ENCODE results near the gene TRIM43B.
"Not testable (repeated sequence)": the region's sequence is repeated elsewhere in the genome, so short reads cannot be mapped to it uniquely, and the experiment has no call there.

The TRIM43B gene

DNA sequence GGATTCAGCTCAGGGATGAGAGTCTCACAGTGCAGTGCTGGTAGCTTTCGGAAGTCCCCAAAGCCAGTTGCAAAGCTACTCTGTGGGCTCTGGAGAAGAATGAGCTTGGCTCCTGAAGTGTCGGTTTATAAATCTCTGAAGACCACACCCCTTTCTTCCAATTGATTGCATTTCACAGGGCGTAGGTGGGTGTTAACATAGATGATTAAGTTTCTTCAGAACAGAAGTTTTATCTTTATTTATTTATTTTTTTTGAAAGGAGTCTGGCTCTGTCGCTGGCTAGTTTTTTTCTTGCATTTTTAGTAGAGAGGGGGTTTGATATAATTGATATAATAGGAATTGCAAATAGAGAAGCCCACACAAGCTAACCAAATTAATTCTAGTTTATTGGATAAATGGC lies at the start of gene TRIM43B:
Gene TRIM43B (minus strand): TSS at position 101 of the 400 bp plus-strand sequence. CDS start 2,040 bp downstream, outside the sequence.
- not testable (repeated sequence) for DNase-seq

DNA sequence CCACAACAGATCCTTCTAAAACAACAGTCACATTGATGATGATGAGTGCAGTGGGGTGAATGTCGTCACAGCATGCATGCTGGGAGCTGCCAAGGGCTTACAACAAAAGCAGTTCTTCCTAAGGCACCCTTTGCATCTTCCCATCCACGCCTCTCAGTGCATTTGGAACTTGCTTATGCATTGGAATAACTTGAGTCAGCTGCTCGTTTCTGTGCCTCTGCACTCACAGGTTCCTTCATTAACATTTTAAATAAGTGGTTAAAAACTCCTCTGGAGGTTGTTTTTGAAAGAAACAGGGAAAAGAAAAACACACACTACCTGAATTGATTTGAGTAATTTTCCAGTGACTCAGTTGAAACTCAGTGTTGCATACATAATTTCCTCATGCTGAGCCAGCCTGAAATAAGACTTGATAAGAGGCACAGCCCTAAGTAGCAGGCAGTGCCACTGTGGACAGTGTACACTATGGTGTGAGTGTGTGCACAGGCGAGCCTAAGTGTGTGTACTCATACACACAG lies 46.8 kb upstream of the TRIM43B start:
- DNase-seq, result no peak

DNA sequence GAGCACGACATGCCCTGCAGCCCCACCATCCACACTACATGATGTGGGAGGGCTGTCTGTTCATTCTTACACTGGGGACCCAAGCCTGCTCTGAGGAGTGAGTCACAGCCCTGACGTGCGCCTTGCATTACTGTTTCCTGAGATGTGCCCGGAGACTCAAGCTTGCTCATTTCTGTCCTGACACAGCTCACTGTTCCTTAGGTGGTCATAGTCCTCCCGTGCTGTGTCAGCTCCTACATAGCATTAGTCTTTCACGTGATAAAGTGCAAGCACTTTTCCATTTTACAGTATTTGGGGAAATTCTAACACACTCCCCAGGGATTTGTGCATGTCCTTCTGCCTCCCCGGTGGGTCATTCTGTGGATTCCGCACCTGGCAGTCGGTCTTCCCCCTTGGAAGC lies 46.2 kb upstream of the TRIM43B start:
- DNase-seq, result no peak

DNA sequence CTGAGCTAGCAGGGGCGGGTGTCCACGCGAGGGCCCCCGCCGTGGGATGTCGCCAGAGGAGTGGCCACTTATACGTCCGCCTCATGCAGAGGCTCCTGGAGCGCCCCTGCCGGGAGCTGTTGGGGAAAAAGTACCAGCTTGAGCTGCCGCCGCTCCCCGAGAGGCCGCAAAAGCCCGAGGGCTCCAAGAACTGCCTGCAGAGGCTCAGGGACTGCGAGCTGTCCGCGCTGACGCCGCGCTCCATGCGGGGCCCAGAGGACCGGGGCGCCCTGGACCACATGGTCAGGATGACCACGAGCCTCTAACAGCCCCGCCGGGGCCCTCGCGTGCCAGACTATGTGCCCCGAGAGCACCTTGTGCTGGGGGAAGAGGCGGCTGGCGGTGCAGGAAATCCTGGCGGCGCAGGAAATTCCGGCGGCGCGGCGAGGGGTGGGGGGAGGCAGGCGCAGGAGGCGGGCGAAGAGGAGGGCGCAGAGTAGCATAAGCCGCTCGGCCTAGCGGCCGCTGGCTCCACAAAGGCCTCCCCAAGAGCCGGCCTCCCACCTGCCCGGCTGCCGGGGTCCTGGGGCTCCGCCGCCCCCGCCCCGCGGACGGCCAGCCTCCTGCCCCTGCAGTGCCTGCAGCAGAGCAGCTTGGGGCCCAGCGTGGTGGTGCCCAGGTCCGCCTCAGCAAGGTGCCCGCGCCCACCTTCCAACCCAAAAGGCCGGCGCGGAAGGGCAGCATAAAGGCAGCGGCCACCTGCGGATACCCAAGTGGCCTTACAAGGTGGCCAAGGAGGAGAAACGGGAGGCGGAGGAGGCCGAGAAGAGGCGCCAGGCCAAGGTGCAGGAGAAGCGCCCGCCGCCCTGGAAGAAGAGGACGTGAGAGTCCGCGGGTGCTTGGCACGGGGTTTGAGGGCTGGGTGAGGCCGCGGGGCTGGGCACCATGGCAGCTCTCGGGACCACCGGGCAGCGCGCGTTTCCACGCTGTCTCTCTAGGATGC lies 42.1 kb upstream of the TRIM43B start:
- peak; percentile 95 for DNase-seq

DNA sequence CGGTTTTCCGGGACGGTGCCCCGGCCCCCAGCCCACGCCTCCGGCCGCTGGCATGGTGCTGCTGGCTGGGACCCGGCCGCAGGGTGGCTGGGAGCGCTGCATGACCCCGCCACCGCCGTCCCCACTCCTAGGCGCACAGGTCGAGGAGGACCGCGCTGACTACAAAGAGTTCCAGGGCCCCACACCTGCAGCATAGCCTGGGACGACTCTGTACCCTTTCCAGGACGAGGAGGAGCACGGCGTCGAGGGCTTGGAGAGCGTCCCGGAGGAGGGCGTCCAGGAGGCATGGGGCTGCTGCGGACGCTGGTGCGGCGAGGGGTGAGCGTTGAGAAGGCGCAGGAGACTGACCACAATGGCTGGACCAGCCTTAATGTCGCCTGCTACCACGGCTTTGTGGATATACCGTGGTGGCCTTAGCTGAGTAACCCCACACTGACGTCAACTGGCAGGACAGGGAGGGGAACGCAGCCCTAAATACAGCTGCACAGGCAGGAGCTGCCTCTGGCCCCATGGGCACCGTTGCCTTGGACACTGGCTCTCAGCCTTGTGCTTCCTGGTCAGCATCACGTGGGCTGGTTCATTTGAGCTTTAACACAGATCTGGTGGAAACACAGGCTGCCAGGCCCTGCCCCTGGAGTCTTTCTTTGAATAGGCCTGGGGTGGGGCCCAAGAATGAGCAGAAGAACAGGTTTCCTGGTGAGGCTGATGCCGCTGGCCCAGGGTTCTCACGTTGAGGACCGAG lies 40.9 kb upstream of the TRIM43B start:
- DNase-seq, result peak; percentile 63

DNA sequence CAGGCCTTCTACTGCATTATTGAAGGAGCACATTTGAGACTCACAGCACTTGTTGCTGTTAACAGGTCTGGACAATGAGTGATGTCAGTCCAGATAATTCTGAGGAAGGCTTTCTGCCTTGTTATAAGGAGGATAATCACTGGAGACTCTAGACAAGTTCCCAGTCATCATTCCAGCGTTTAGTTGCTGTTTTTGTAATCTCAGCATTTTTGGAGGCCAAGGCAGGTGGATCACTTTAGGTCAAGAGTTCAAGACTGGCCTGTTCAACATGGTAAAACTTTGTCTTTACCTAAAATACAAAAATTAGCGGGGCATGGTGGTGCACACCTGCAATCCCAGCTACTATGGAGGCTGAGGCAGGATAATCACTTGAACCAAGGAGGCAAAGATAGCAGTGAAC lies 39.6 kb upstream of the TRIM43B start:
- DNase-seq, result no peak

DNA sequence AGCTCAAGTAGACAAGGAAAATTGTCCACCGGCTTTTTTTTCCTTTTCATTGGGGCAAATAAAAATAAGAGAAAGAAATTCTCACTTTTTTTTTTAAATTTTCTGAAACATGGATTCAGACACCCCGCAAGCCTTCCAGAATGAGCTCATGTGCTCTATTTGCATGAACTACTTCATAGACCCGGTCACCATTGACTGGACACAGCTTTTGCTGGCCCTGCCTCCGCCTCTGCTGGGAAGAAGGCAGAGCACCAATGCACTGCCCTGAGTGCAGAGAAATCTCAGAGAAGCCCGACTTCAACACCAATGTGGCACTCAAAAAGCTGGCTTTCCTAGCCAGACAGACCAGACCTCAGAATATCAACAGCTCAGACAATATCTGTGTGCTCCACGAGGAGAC lies 30.2 kb upstream of the TRIM43B start:
- DNase-seq, result no peak

DNA sequence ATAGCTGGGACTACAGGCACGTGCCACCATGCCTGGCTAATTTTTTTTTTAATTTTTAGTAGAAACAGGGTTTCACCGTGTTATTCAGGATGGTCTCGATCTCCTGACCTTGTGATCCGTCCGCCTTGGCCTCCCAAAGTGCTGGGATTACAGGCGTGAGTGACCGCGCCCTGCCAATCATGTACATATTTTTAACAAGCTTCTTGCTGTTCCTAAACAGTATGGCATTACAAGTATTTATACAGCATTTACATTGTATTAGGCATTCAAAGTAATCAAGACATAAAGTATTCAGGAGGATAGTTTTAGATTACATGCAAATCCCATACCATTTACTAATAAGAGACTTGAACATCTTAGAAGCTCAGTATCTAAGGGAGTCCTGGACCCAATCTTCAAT lies 29.7 kb upstream of the TRIM43B start:
- not testable (repeated sequence) for DNase-seq

DNA sequence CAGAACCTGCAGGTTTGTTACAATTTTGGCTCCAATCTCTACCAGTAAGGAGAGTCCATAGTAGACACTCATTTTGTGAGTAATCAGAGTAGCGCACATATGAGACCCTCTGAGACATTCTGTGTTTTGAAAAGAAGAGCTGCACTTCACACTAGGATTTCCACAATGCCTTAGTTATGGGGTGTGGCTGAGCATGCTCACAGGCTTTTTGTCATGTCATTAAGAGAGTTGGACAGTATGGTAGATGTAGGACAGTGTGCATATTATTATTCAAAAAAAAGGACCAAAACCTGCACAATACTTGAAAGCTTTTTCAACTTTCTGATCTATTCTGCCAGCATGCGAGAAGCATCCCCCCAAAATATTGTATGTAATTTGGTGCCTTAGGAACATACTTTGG lies 24.9 kb upstream of the TRIM43B start:
- DNase-seq, result no peak

DNA sequence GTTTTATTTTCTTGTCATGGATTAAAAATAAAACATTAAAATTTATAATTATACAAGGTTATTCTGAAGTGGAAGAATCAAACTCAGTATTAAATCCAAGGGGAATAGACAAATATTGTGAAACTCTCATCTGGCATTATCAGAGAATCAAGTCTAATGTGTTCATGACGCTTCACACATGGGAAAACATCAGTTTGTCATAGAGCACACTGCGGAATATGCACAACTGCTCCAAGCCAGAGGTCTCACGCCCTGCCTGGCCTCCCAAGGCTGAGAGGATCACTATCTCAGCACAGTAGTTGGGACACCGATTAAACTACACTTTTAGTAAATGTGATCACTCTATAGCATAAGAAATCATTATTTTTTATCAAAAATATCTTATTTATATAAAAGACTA lies 20.7 kb upstream of the TRIM43B start:
- no peak for DNase-seq

DNA sequence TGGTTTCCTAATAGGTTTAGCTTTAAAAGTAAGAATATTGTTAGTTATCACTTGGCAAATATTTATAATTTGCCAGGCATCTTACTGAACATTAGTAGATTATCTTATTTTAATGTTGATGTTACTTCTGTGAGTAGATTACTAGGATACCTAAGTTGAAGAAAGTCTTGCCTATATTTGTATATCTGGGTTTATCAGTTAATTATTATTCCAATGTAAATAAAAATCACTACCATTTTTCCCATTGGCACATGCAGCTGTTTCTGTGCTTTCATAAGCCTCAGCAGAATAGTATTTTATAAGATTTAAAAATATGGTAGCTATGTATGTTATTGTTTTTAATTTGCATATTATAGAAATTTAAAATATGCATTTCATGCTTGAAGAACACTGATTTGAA lies 16.3 kb upstream of the TRIM43B start:
- no peak for DNase-seq

DNA sequence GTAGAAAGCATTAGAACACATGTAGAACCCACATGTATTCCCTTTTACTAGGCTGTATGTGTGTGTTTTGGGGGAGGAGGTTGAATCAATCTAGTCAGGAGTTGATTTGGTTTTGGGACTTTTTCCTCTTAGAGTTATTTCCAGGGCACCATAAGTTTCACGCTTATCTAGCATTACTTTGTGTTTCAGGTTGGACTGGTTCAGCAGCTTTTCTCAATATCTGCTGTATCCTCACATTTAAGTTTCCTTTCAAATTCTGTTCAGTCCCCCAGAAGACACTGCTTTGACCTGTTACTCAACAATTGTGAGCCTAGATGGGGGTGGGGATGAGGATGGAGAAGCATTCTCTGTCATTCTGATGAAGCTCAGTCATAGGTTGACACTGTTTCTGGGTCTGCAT lies 7.5 kb upstream of the TRIM43B start:
- DNase-seq, result not testable (repeated sequence)

DNA sequence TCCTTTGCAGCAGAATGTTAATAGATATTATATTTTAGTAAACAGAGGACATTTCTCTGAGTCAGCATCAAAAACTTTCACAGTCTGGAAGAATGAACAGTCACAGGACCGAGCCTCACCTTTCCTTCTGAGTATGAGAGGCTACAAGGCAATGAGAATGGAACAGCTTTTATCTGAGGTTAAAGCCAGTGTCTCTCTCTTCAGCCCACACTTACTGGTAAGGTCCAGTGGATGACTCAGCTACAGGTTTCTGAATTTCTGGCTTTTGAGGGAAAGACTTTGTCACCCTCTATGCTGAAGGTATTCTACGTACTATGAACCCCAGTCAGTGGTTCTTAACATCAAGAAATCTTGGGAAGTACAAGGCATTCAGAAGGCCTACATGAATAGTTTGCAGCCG lies 9.5 kb downstream of the TRIM43B start:
- DNase-seq, result not testable (repeated sequence)

DNA sequence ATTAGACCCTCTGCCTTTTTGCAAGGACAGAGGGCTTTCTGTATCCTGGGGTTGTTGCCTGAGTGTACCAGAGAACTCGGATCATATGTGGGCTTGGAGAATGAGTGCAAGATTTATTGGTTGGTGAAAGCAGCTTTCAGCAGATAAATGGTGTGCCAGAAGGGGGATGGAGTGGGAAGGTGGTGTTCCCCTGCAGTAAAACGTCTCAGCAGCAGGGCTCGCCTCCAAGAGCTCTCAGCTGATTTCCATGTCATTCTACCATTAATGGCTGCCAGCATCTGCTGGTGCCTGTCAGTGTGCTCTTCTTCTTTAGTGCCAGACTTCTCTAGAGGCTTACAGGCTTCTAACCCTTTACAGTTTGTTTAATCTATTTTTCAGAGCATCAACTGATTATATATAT lies 16.6 kb downstream of the TRIM43B start:
- DNase-seq, result not testable (repeated sequence)

DNA sequence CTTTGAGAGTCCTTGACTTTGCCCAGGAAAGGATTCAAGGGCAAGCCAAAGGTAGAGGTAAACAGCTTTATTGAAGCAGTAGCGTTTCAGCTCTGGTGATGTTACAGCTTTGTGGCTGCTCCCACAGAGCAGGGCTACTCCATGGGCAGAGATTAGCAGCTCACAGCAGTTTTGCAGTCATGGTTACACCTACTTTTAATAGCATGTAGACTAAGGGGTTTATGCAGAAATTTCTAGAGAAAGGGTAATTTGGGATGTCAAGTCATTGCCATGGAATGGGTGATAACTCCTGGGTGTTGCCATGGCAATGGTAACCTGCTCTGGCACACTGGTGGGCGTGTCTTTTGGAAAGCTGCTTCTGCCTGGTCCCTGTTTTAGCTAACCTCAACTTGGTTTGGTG lies 18.0 kb downstream of the TRIM43B start:
- DNase-seq, result not testable (repeated sequence)

DNA sequence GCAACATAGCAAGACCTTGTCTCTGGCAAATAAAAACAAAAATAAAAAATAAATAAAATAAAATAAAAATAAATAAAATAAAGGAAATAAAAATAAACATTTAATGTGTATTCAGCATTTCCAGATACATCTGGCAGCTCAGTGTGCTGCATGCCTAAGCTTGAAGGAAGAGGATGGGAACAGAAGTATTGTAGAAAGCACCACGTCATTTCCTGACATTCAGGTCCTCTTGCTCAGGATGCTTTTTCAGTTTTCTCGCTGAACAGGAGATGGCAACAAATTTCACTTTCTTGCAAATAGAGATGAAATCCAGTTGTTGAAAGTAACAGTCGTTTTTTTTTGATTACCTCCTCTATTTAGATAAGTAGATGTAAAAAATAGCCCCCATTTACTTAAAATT lies 21.3 kb downstream of the TRIM43B start:
- not testable (repeated sequence) for DNase-seq

DNA sequence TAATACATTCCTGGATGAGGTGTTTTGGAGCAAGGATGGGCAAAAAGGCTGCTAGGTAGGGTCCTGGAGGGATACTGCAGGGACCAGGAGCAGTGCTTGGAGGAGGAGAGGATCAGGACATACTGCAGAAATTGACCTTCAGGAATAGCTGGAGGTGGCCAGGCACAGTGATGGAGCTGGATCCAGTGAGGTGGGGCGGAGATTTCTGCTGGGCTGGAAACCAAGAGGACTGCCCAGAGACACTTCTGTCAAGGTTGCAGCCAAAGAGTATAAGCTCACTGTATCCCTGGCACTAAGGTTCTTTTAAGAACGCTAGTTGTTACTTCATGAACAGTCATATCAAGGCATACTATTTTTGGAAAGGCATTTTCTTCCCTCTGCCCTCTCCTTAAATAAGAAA lies 39.2 kb downstream of the TRIM43B start:
- DNase-seq, result not testable (repeated sequence)

DNA sequence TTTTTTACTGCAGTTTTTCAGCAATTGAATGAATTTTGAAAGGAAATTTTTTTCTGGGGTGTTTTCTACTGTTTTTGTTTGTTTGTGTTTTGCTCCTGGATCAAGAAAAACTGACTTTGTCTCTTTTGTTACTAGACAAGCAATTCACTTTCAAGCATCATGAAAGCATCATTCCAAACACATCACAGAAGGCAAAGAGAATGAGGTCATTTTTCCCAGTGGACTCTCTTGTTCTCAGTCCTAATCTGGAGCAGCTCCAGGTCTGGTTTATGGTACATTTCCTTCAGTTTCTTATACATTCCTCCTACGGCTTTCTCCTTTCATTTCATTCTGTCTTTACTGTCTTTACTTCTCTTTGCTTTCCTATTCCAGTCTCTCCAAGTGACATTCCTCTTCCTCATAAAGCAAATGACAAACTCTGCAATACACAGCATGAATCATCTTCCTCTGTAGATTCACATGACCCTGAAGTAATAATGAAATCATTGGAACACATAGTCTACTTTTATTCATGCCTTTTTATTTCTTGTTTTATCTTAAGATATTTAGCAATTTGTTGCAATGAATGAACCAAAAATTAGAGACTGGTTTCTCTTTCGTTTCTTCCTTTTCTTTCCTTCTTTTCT lies 42.0 kb downstream of the TRIM43B start:
- DNase-seq, result not testable (repeated sequence)

DNA sequence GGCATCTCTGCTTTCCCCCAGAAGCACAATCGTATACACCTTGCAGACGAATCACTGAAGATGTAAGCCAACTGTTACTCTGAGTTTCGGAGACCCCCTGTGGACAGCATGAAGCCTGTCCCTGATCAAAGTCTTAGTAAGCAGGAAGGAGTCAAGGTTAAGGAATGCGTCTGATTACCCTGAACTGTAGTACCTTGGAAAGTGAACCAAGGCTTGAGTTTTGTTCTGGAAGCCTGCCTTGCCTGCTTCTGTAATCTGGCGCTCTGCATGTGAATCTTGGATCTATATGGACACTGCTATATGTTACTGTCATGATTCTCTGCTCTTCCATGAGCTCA lies 48.7 kb downstream of the TRIM43B start:
- not testable (repeated sequence) for DNase-seq

DNA sequence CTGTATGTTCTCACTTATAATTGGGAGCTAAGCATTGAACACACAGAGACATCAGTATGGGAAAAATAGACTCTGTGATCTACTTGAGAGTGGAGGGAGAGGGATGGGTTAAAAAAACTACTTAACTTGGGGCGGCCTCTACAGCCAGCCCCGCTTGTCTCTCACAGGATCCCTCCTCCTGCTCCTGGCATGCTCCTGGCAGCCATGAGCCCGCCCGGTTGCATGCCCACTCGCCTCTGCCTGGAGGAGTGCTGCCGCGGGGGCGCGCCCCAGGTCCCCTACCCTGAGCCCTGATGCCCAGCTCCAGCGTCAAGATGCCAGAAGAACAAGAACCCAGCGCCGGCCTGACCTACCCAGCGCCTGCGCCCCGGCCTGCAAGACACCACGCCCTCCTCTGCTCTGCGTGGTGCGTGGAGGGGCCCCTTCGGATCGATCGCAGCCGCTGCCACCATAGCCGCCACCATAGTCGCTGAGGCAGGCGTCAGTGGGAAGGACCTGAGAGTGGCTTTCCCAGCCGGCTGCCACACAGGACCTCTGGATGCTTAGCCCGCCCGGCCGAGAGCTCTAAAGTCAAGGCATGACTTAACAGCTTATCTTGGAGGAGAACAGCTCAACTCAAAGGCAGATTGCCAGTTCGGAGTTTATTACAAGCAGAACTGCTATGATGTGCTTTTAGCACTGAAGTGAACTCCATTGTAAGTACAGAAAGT lies 49.2 kb downstream of the TRIM43B start:
- not testable (repeated sequence) for DNase-seq

DNA sequence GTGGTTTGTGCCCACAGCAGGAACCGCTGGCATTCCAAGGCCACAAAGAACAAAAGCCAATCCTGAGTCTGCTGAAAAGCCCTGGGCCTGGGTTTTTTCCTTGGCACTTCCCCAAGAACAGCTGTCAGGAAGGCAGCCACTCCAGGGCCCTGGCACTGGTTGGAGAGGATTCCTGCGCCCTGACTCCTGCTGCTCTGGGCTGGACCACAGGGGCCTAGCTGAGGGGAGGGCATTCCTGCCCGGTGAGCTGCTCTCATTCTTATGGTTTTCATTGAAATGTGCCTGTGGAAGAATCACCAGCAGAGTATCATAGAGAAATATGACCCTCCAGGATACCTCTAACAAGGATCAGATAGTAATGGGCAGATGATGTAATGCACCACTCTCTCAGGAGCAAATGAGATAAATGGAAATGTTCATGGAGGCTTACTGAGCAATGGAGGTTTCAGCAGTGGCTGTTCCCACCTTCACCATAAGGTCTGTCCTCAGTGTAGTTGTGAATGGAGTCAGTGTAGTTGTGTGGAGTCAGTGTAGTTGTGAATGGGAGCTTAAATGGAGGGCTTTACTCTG lies 50.0 kb downstream of the TRIM43B start:
- DNase-seq, result not testable (repeated sequence)

DNA sequence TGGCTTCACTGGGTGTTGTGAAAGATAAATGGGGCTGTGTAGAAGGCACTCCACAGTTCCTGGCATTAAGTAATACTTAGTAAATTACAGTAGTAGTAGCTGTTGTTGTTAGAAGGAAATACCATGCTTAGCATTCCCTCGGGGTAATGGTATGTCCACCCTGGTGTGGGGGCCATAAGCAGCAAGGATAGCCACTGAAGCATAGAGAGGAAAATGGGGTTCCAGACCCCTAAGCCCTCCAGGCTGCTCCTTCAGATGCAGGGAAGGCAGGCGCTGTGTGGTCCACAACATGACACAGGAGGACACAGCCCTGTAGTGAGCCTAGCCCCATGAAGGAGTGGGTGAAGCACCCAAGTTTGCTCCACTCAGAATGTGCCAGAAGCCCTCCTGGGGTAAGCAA lies 50.6 kb downstream of the TRIM43B start:
- not testable (repeated sequence) for DNase-seq

All from retina (tissue), 1 donor.